ENCODE results near the gene SRL.

The SRL gene

GRCh38 chr16:4202615-4203345 lies 39.1 kb downstream of the SRL start:
- no peak for FAIRE-seq
- DNase-seq (ENCODE audit: low spot score): no peak

GRCh38 chr16:4200781-4201137 lies 41.1 kb downstream of the SRL start:
- DNase-seq (ENCODE audit: low spot score) (no peak), FAIRE-seq (no peak)

GRCh38 chr16:4200000-4200780 lies 41.7 kb downstream of the SRL start:
- FAIRE-seq: no peak

GRCh38 chr16:4198816-4199215 lies 43.1 kb downstream of the SRL start:
- DNase-seq (ENCODE audit: low spot score): no peak
- FAIRE-seq: no peak

More at GRCh38 chr16:4200000-4200780, 41.7 kb downstream of the SRL start:
- DNase-seq (ENCODE audit: low spot score): peak; percentile 44

GRCh38 chr16:4194661-4195060 lies 47.2 kb downstream of the SRL start:
- FAIRE-seq (no peak), DNase-seq (ENCODE audit: low spot score) (no peak)

- DNase-seq (ENCODE audit: low spot score) (no peak), FAIRE-seq (no peak)
These were observed 48.0 kb downstream of the SRL start for GRCh38 chr16:4193920-4194319.

GRCh38 chr16:4192206-4192605 lies 49.7 kb downstream of the SRL start:
- FAIRE-seq (no peak), DNase-seq (ENCODE audit: low spot score) (no peak)

- DNase-seq (ENCODE audit: low spot score) (no peak), FAIRE-seq (no peak)
These were observed 51.1 kb downstream of the SRL start for GRCh38 chr16:4190712-4191333.

GRCh38 chr16:4190086-4190485 lies 51.8 kb downstream of the SRL start:
- DNase-seq (ENCODE audit: low spot score) (no peak), FAIRE-seq (no peak)

- DNase-seq (ENCODE audit: low spot score): no peak
These were observed 57.7 kb downstream of the SRL start for GRCh38 chr16:4184038-4184702.

GRCh38 chr16:4183237-4184037 lies 58.4 kb downstream of the SRL start:
- peak; percentile 87 for DNase-seq (ENCODE audit: low spot score)
- peak; percentile 14 for FAIRE-seq

More at GRCh38 chr16:4184038-4184702, 57.7 kb downstream of the SRL start:
- FAIRE-seq: no peak

- DNase-seq (ENCODE audit: low spot score) (no peak), FAIRE-seq (no peak)
These were observed 59.2 kb downstream of the SRL start for GRCh38 chr16:4182581-4183236.

GRCh38 chr16:4180511-4180910 lies 61.4 kb downstream of the SRL start:
- no peak for DNase-seq (ENCODE audit: low spot score)
- FAIRE-seq: no peak

GRCh38 chr16:4179763-4180260 lies 62.1 kb downstream of the SRL start:
- DNase-seq (ENCODE audit: low spot score) (no peak), FAIRE-seq (no peak)

GRCh38 chr16:4179020-4179419 lies 62.9 kb downstream of the SRL start:
- FAIRE-seq: no peak
- no peak for DNase-seq (ENCODE audit: low spot score)

GRCh38 chr16:4178468-4179010 lies 63.3 kb downstream of the SRL start:
- FAIRE-seq (no peak), DNase-seq (ENCODE audit: low spot score) (no peak)

- peak; percentile 26 for DNase-seq (ENCODE audit: low spot score)
- no peak for FAIRE-seq
These were observed 64.9 kb downstream of the SRL start for GRCh38 chr16:4176906-4177417.

- no peak for FAIRE-seq
- DNase-seq (ENCODE audit: low spot score): no peak
These were observed 66.0 kb downstream of the SRL start for GRCh38 chr16:4175849-4176248.

GRCh38 chr16:4172070-4172469 lies 69.8 kb downstream of the SRL start:
- FAIRE-seq (no peak), DNase-seq (ENCODE audit: low spot score) (no peak)

GRCh38 chr16:4169415-4169814 lies 72.5 kb downstream of the SRL start:
- FAIRE-seq: no peak

More at GRCh38 chr16:4169415-4169814, 72.5 kb downstream of the SRL start:
- DNase-seq (ENCODE audit: low spot score): no peak
